IPS-11a (cell line): Measurements from ENCODE around the gene SEC24B.
"Not testable (repeated sequence)": the region's sequence is repeated elsewhere in the genome, so short reads cannot be mapped to it uniquely, and the experiment has no call there.

Source experiments
- H3K4me3 ChIP-seq: one replicate; pipeline ENCODE4 v1.5.1; 2013; ENCODE audit warnings: low read depth, low read length, control low read depth

Gene SEC24B

GRCh38 chr4:109574931-109575804 is 141.6 kb downstream of the SEC24B start:
- no peak overlapping the region for H3K4me3 ChIP-seq

- no peak overlapping the region for H3K4me3 ChIP-seq
Measured at GRCh38 chr4:109576462-109576861, 142.8 kb downstream of the SEC24B start.

- no peak overlapping the region for H3K4me3 ChIP-seq
Measured at GRCh38 chr4:109578846-109579245, 145.2 kb downstream of the SEC24B start.

GRCh38 chr4:109579997-109580396 is 146.4 kb downstream of the SEC24B start:
- H3K4me3 ChIP-seq = not testable (repeated sequence)

GRCh38 chr4:109588176-109588575 is 154.6 kb downstream of the SEC24B start:
- H3K4me3 ChIP-seq = no peak overlapping the region

- no peak overlapping the region for H3K4me3 ChIP-seq
Measured at GRCh38 chr4:109589119-109589518, 155.5 kb downstream of the SEC24B start.

- H3K4me3 ChIP-seq = no peak overlapping the region
Measured at GRCh38 chr4:109589605-109590004, 156.0 kb downstream of the SEC24B start.
